Glutamatergic neuron (in vitro differentiated cells): Measurements from ENCODE around the gene ORMDL2. TPM values are rescaled to one million over a fixed set of nuclear protein-coding genes. Genes with fewer than 3 reads are reported as not detected.
"Not testable (repeated sequence)": the region's sequence is repeated elsewhere in the genome, so short reads cannot be mapped to it uniquely, and the experiment has no call there.

Experiments
- DNase-seq: peaks from one replicate; pipeline ENCODE4 v3.0.0; 2022
- H3K27ac Mint-ChIP-seq: one replicate; pipeline ENCODE4 v1.8.0; 2020; ENCODE audit warnings: mild to moderate bottlenecking, mixed read lengths, inconsistent platforms; ENCODE audit not compliant: unreplicated experiment
- H3K27me3 Mint-ChIP-seq: one replicate; pipeline ENCODE4 v1.8.0; 2020; ENCODE audit warnings: mild to moderate bottlenecking, moderate library complexity, mixed read lengths, inconsistent platforms; ENCODE audit not compliant: unreplicated experiment
- H3K36me3 Mint-ChIP-seq: one replicate; pipeline ENCODE4 v1.8.0; 2020; ENCODE audit warnings: mild to moderate bottlenecking, mixed read lengths, inconsistent platforms; ENCODE audit not compliant: unreplicated experiment
- H3K4me1 Mint-ChIP-seq: one replicate; pipeline ENCODE4 v1.8.0; 2020; ENCODE audit warnings: mild to moderate bottlenecking, low read depth, mixed read lengths, inconsistent platforms; ENCODE audit not compliant: unreplicated experiment
- H3K4me3 Mint-ChIP-seq: one replicate; pipeline ENCODE4 v1.8.0; 2020; ENCODE audit warnings: mild to moderate bottlenecking, mixed read lengths, inconsistent platforms; ENCODE audit not compliant: unreplicated experiment
- H3K9me3 Mint-ChIP-seq: one replicate; pipeline ENCODE4 v1.8.0; 2020; ENCODE audit warnings: mild to moderate bottlenecking, moderate library complexity, mixed read lengths, inconsistent platforms; ENCODE audit not compliant: unreplicated experiment
- total RNA-seq: library from RNA; stranded (reverse); fragmentation: NEBNext Ultra II Directional; extraction: Animal tissue kit (Norgen Biotek cat#: 25700); gene quantifications from one replicate; pipeline ENCODE4 v1.2.1, GENCODE V29; 2021; ENCODE audit not compliant: unreplicated experiment
- TF ChIP-seq, protein P1 (sequence below): fragments of 200-600 bp; sonication (generic); IDR thresholded peaks from one replicate; pipeline ENCODE4 v1.5.0; 2021; ENCODE audit not compliant: partially characterized antibody, unreplicated experiment

ORMDL2 gene
- total RNA-seq, 1 donor from 2014 or later, result 47.6 TPM

DNA sequence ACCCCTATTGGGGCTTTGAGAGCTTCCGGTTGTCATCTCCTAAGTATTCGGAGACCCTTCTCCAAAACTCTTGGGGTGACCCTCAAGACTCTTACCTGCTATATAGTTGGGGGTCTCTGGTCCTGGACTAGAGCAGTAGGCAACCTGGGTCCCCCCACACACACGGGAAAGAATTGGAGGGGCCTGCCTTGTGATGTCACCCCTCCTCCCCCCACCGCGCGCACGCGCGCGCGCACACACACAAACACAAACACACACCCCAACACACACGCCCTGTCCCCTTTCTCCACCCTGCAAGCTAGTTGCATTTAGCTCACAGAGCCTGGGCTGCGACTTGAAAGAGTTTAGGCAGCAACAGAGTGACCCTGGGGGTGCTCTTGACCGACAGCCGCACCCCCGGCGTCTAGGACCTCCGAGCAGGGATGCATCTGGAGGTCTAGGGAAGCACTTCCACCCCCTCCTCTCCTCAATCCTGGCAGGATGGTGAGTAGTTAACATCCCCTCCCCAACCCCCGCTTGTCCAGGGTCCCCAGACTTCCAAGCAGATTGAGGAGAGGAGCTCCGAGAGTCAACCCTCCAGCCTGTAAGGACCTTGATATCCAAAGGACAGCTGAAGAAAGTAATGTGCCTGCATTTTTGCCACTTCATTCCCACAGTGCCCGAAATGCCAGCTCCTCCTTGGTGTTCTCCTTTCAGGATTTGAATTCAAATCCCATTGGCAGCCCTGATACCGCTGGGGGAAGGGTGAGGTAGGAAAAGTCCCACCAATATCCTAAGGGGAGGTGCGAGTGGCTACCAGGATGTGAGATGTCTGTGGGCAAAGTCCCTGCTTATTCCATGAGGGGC is 13.0 kb downstream of the ORMDL2 start:
- H3K9me3 Mint-ChIP-seq, result peaks cover 10% of the 10 kb centered on the region
- H3K36me3 Mint-ChIP-seq, result no peaks in the 10 kb centered on the region
- H3K4me1 Mint-ChIP-seq, result peaks cover 17% of the 10 kb centered on the region

DNA sequence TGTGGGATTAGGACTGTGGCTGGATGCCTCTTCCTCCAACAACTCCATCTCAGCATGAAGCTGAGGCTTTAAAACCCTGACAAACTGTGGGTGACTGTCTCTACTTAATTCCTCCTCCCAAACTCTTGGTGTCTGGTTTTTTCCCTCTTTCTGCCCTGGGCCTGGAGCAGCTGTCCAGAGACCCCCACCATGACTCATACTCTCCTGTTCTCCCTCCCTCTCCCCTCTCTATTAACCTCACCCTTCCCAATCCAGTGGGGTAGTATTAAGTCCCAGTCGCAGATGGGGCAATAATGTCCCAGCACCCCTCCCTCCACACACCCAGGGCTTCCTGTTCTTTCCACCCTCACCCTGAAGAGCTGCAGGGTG is 13.6 kb downstream of the ORMDL2 start:
- Mint-ChIP-seq H3K4me3 (peak overlapping the region; percentile 98), H3K27me3 (peaks cover 20% of the 10 kb centered on the region), H3K9me3 (peaks cover 10% of the 10 kb centered on the region), H3K36me3 (no peaks in the 10 kb centered on the region), H3K27ac (peak overlapping the region; percentile 87), H3K4me1 (peaks cover 15% of the 10 kb centered on the region)
- TF ChIP-seq, protein P1, sequence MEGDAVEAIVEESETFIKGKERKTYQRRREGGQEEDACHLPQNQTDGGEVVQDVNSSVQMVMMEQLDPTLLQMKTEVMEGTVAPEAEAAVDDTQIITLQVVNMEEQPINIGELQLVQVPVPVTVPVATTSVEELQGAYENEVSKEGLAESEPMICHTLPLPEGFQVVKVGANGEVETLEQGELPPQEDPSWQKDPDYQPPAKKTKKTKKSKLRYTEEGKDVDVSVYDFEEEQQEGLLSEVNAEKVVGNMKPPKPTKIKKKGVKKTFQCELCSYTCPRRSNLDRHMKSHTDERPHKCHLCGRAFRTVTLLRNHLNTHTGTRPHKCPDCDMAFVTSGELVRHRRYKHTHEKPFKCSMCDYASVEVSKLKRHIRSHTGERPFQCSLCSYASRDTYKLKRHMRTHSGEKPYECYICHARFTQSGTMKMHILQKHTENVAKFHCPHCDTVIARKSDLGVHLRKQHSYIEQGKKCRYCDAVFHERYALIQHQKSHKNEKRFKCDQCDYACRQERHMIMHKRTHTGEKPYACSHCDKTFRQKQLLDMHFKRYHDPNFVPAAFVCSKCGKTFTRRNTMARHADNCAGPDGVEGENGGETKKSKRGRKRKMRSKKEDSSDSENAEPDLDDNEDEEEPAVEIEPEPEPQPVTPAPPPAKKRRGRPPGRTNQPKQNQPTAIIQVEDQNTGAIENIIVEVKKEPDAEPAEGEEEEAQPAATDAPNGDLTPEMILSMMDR, result no peak
- DNase-seq, result no peak

More for the DNA sequence above, 13.0 kb downstream of the ORMDL2 start:
- peak; percentile 76 for DNase-seq
- H3K4me3 Mint-ChIP-seq, result peak overlapping the region; percentile 98
- TF ChIP-seq, protein P1, result no peak
- peaks cover 20% of the 10 kb centered on the region for H3K27me3 Mint-ChIP-seq
- H3K27ac Mint-ChIP-seq, result peak overlapping the region; percentile 97

DNA sequence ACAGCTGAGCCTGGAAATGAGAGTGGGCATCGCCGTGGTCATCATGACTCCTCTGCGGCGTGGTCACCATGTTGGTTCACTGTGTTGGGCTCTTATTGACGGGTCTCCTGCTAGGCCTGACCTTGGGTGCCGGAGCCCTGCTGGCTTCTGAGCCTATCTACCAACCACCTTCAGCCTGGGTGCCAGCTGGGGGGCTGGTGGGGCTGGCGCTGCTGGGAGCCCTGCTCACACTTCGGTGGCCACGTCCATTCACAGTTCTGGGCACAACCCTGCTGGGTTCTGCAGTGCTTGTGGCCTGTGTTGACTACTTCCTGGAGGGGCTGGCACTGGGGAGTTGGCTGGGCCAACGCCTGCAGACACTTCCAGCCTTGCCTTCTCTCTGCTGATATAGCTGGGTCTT is 15.2 kb downstream of the ORMDL2 start:
- Mint-ChIP-seq H3K36me3 (no peaks in the 10 kb centered on the region), H3K9me3 (peaks cover 10% of the 10 kb centered on the region), H3K27ac (peak overlapping the region; percentile 64), H3K27me3 (peaks cover 20% of the 10 kb centered on the region), H3K4me3 (peak overlapping the region; percentile 26), H3K4me1 (peaks cover 7% of the 10 kb centered on the region)
- TF ChIP-seq, protein P1, result no peak
- DNase-seq, result no peak

DNA sequence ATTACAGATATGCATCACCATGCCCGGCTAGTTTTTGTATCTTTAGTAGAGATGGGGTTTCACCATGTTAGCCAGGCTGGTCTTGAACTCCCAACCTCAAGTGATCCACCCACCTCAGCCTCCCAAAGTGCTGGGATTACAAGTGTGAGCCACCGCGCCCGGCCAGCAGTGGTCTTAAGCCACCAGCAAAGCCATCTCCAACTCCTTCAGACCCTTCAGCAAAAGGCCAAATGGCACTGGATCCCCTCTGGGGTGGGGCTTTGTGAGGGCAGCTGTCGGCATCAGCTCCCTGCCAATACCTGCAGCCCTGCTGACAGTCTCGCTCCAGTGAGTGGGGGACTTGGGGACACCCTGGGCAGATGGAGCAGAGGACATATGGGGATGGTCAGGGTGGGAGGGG is 16.6 kb downstream of the ORMDL2 start:
- H3K9me3 Mint-ChIP-seq, H3K36me3 Mint-ChIP-seq, H3K4me3 Mint-ChIP-seq, DNase-seq, H3K4me1 Mint-ChIP-seq, H3K27ac Mint-ChIP-seq: not testable (repeated sequence)
- peaks cover 21% of the 10 kb centered on the region for H3K27me3 Mint-ChIP-seq

DNA sequence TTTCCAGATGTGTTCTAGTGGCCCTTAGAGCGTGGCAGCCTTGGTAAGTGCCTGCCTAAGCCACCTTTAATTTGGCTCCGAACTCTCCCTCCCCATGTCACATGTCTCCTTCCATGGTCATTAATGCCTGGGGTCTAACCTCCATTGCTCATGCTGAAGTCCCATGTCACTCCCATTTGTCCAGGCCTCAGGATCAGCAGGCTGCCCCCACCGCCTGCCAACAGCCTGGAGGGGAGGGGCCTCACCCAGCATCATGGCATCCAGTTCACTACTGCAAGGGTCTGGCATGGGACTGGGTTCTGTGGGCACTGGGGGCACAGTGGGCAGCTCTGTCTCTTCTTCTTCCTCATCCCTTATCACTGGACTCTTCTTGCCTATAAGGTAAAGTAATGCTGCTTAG is 20.5 kb downstream of the ORMDL2 start:
- H3K4me1 Mint-ChIP-seq, result no peaks in the 10 kb centered on the region
- TF ChIP-seq, protein P1, result no peak
- H3K27ac Mint-ChIP-seq, result no peak overlapping the region
- H3K27me3 Mint-ChIP-seq, result peaks cover 6% of the 10 kb centered on the region
- H3K4me3 Mint-ChIP-seq, result no peak overlapping the region
- no peak for DNase-seq
- H3K9me3 Mint-ChIP-seq, result peaks cover 2% of the 10 kb centered on the region
- H3K36me3 Mint-ChIP-seq, result no peaks in the 10 kb centered on the region
